OCI-LY3 (cell line): Measurements from ENCODE around the gene PRCP.
"Not testable (repeated sequence)": the region's sequence is repeated elsewhere in the genome, so short reads cannot be mapped to it uniquely, and the experiment has no call there.

Source experiments
- H2AFZ ChIP-seq: fragments of 200-600, 300-600 bp; shearing (Covaris generic); 2 replicates; pipeline ENCODE4 v1.6.0; 2014; ENCODE audit warnings: antibody characterized with exemption, low read depth, low read length
- H3K27ac ChIP-seq: fragments of 200-600, 300-600 bp; sonication (generic); 2 replicates; pipeline ENCODE4 v1.5.1; 2014; ENCODE audit warnings: mild to moderate bottlenecking, low read length, moderate library complexity, mixed read lengths
- H3K27me3 ChIP-seq: fragments of 200-600, 300-600 bp; sonication (generic); 2 replicates; pipeline ENCODE4 v1.6.1; 2014; ENCODE audit warnings: low read depth, low read length, mixed read lengths
- H3K36me3 ChIP-seq: fragments of 200-600, 300-600 bp; sonication (generic); replicated peaks from 2 replicates; pipeline ENCODE3; 2014; ENCODE audit warnings: low read depth, low read length, mixed read lengths
- H3K4me1 ChIP-seq: fragments of 300-600, 200-600 bp; sonication (generic); 2 replicates; pipeline ENCODE4 v1.6.1; 2014; ENCODE audit warnings: low read length, mixed read lengths
- H3K4me2 ChIP-seq: fragments of 200-600, 300-600 bp; sonication (generic); 2 replicates; pipeline ENCODE4 v1.6.1; 2014; ENCODE audit warnings: low read length, mixed read lengths
- H3K4me3 ChIP-seq: fragments of 300-600, 200-600 bp; sonication (generic); 2 replicates; pipeline ENCODE4 v1.5.1; 2014; ENCODE audit warnings: antibody characterized with exemption, mild to moderate bottlenecking, low read length, moderate library complexity
- H3K79me2 ChIP-seq: fragments of 300-600, 200-600 bp; shearing (Covaris generic); 2 replicates; pipeline ENCODE4 v1.6.1; 2014; ENCODE audit warnings: mild to moderate bottlenecking, low read length, mixed read lengths
- H3K9ac ChIP-seq: fragments of 300-600, 200-600 bp; shearing (Covaris generic); 2 replicates; pipeline ENCODE4 v1.6.0; 2014; ENCODE audit warnings: mild to moderate bottlenecking, low read length, moderate library complexity
- H3K9me3 ChIP-seq: fragments of 200-600, 300-600 bp; shearing (Covaris generic); 2 replicates; pipeline ENCODE4 v1.6.1; 2014; ENCODE audit warnings: low read length, mixed read lengths; ENCODE audit not compliant: insufficient read depth
- H4K20me1 ChIP-seq: fragments of 200-600, 300-600 bp; sonication (generic); 2 replicates; pipeline ENCODE4 v1.6.1; 2016; ENCODE audit warnings: low read length, mixed read lengths; ENCODE audit not compliant: insufficient read depth
- CTCF ChIP-seq: fragments of 200-600, 300-600 bp; sonication (generic); IDR thresholded peaks from 2 replicates; pipeline ENCODE4 v1.5.1; 2014; ENCODE audit warnings: antibody characterized with exemption, low read length, low read depth
- EZH2phosphoT487 ChIP-seq: fragments of 200-600 bp; shearing (Covaris generic); IDR thresholded peaks from 2 replicates; pipeline ENCODE4 v1.6.1; 2018; ENCODE audit warnings: antibody characterized with exemption, mixed run types, low read depth

PRCP gene

GRCh38 chr11:82900277-82901164 is at the start of gene PRCP:
TSS of gene PRCP (minus strand) at chr11:82900430. CDS start at chr11:82900402, 28 bp downstream.
- TF ChIP-seq CTCF (0 out of 2 replicates have a peak, but pooled peaks have one; percentile 14), EZH2phosphoT487 (no peak)
- Histone ChIP-seq H4K20me1 (0 out of 2 replicates have a peak, but pooled peaks cover 4% of the 10 kb centered on the region), H3K4me1 (peaks cover 42% of the 10 kb centered on the region)

GRCh38 chr11:82949352-82949751 is 49.1 kb upstream of the PRCP start:
- peaks cover 7% of the 10 kb centered on the region for H3K36me3 ChIP-seq

More at GRCh38 chr11:82900277-82901164, at the start of gene PRCP:
- peak within 1 kb of the TSS; percentile 83 for H3K9ac ChIP-seq
- H3K27me3 ChIP-seq = no peaks in the 10 kb centered on the region
- peaks cover 8% of the 10 kb centered on the region for H3K36me3 ChIP-seq
- H3K4me3 ChIP-seq = peak within 1 kb of the TSS; percentile 83
- H2AFZ ChIP-seq = peak within 1 kb of the TSS; percentile 72
- H3K79me2 ChIP-seq = peaks cover 71% of the 10 kb centered on the region
- peaks cover 4% of the 10 kb centered on the region; the same call in 1 of the 2 replicates for H3K9me3 ChIP-seq
- H3K4me2 ChIP-seq = peak within 1 kb of the TSS; percentile 86
- peak within 1 kb of the TSS; percentile 70 for H3K27ac ChIP-seq

GRCh38 chr11:82945682-82946081 is 45.5 kb upstream of the PRCP start:
- Histone ChIP-seq H3K36me3 (peaks cover 25% of the 10 kb centered on the region), H3K9me3 (no peaks in the 10 kb centered on the region), H3K4me1 (no peaks in the 10 kb centered on the region), H3K4me2 (no peak overlapping the region), H2AFZ (no peak overlapping the region), H3K9ac (no peak overlapping the region), H3K4me3 (no peak overlapping the region), H3K27ac (no peak overlapping the region), H3K27me3 (no peaks in the 10 kb centered on the region), H3K79me2 (peaks cover 7% of the 10 kb centered on the region), H4K20me1 (no peaks in the 10 kb centered on the region)
- TF ChIP-seq CTCF (no peak), EZH2phosphoT487 (no peak)

More at GRCh38 chr11:82949352-82949751, 49.1 kb upstream of the PRCP start:
- H2AFZ ChIP-seq = no peak overlapping the region
- no peak overlapping the region for H3K4me2 ChIP-seq
- peaks cover 7% of the 10 kb centered on the region; the same call in 1 of the 2 replicates for H3K79me2 ChIP-seq
- H3K4me3 ChIP-seq = no peak overlapping the region
- no peaks in the 10 kb centered on the region for H3K27me3 ChIP-seq
- no peaks in the 10 kb centered on the region for H4K20me1 ChIP-seq
- no peaks in the 10 kb centered on the region for H3K9me3 ChIP-seq
- TF ChIP-seq EZH2phosphoT487 (no peak), CTCF (no peak)
- no peak overlapping the region for H3K27ac ChIP-seq
- no peak overlapping the region for H3K9ac ChIP-seq
- no peaks in the 10 kb centered on the region for H3K4me1 ChIP-seq

GRCh38 chr11:82945041-82945440 is 44.8 kb upstream of the PRCP start:
- H4K20me1 ChIP-seq, H3K4me3 ChIP-seq, H3K4me2 ChIP-seq, H3K9me3 ChIP-seq, H3K4me1 ChIP-seq, H2AFZ ChIP-seq, H3K27ac ChIP-seq, H3K27me3 ChIP-seq, H3K9ac ChIP-seq: not testable (repeated sequence)
- Histone ChIP-seq H3K79me2 (peaks cover 12% of the 10 kb centered on the region), H3K36me3 (peaks cover 25% of the 10 kb centered on the region)
